NCI-H524 treated with DMSO at 0.1 percent for 48 hours (cell line): ENCODE data around the gene LRFN2.

Experiments used
- DNase-seq: peaks from one replicate; lab custom pipeline; 2025; lab: John Stamatoyannopoulos, UW

The LRFN2 gene

DNA sequence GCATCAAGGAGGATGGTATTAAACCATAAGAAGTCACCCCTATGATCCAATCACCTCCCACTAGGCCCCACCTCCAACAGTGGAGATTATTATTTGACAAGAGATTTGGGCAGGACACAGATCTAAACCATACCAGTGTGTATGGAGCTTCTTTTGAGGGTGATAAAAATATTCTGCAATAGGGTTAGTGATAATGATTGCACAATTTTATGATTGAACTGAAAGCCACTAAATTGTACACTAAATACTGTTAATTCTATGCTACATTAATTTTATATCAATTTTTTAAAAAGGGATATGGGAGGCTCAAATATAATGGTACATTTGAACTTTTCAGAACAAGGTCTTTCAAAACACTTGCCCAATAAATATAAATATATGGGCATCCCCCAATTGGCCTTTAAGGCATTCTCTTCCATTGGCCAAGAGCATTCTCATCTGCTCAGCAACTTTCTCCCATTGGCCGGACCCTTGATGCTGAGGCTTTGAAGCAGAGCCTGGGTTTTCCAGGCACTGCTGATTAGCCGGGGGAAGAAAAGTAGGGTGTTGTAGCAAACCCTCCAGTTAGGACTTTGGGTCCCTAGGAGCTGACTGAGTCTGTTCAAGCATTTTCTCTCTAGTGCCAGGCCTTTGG, 209.9 kb downstream of the LRFN2 start:
- DNase-seq: no peak

DNA sequence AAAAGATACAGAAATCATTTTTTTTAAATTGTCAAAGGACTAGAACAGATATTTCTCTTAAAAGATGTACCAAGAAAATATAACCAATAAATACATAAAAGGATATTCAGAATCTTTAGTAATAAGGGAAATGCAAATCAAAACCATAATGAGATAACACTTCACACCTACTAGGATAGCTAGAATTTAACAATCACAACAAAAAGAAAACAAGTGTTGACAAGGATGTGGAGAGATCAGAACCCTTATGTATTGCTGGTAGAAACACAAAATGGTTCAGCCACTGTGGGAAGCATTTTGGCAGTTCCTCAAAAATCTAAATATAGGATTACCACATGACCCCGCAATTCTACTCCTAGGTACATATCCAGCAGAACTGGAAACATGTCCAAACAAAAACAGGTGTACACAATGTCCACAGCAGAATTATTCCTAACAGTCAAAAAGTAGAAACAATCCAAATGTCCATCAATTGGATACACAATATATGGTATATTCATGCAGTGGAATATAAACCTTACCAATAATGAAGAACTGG, 211.0 kb downstream of the LRFN2 start:
- DNase-seq: no peak

DNA sequence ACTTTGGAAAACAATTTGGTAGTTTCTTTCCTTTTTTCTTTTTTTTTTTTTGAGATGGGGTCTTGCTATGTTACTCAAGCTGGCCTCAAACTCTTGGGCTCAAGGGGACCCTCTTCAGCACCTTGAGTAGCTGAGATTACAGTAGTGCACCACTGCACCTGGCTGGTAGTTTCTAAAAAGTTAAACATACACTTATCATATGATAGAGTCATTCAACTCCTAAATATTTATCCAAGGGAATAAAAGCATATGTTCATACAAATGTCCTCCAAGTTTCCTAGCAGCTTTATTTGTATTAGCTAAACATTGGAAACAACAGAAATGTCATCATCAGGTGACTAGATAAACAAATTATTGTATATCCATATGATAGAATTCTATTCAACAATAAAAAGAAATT, 213.9 kb downstream of the LRFN2 start:
- DNase-seq: no peak

DNA sequence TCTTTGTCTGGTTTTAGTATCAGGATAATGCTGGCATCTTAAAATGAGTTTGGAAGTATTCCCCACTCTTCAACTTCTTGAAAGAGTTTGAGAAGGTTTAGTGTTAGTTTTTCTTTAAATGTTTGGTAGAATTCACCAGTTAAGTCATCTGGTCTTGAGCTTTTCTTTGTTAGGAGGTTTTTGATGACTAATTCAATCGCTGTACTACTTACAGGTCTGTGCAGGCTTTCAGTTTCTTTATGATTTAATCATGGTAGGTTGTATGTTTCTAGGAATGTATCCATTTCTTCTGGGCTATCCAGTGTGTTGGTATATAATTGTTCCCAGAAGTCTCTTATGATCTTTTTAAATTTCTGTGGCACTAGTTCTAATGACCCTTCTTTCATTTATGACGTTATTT, 215.5 kb downstream of the LRFN2 start:
- no peak for DNase-seq

DNA sequence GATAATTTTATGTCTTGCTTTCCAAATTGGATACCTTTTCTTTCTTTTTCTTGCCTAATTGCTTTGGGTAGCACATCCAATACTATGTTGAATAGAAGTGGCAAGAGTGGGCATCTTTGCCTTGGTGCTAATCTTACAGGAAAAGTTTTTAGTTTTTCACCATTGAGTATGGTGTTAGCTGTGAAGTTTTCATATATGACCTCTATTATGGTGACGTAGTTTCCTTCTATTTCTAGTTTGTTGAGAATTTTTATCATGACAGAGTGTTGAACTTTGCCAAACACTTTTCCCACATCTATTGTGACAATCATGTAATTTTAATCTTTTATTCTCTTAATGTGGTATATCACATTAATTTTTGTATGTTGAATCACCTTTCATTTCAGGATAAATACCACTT, 216.1 kb downstream of the LRFN2 start:
- no peak for DNase-seq

DNA sequence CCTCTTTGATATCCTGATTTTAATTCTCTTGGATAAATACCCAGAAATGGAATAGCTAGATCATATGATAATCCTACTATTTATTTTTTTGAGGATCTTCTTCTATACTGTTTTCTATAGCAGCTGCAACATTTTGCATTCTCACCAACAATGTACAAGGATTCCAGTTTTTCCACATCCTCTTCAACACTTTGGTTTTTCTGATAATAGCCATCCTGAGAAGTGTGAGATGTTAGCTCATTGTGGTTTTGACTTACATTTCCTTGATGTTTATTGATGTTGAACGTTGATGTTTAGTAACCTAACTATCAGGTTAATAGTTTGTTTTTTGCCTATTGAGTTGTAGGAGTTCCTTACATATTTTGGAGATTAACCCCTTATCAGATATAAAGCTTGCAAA, 217.3 kb downstream of the LRFN2 start:
- DNase-seq: no peak

DNA sequence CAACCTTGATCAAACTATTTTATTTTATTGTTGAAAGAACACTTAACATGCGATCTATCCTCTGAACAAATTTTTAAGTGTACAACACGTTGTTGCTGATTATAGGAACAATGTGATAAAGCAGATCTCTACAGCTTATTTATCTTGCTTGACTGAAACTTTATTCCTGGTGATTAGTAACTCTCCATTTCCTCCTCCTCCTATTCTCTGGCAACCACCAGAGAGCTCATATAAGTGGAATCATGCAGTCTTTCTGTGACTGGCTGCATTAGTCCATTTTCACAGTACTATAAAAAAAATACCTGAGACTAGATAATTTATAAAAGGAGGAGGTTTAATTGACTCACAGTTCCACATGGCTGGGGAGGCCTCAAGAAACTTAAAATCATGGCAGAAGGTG, 218.1 kb downstream of the LRFN2 start:
- DNase-seq: no peak

DNA sequence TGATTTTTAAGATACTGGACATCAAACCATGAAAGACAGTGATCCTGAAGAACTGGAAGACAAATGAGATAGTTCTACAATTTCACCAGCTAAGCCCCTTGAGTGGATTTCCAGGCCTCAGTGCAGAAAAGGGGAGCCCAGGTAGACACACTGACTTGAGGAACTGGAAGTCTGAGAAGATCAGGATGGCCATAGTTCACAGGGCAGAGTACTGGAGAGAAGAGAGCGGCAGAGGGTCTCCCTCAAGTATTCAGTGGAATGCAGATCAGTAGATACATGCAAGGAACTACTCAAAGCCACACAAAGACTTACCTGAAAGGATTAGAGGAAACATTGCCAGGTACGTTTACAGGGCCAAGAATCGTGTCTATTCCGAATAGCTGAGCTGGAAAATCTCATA, 224.3 kb downstream of the LRFN2 start:
- DNase-seq: no peak

DNA sequence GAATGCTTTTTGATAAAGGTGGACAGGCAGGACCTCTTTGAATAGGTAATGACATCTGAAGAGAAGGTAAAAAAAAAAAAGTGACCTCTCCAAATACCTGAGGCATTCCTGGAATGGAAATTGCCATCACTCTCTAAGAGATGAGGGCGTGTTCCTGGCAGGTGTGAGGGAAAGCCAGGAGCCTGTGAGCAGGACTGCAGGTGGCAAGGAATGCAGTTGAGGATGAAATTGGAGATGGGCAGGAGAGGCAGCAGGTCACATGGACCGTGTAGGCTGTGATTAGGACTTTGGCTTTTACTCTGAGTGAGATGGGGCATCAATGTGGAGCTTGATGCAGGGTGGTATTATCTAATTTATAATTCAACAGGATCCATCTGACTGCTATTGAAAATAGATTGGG, 227.4 kb downstream of the LRFN2 start:
- no peak for DNase-seq

DNA sequence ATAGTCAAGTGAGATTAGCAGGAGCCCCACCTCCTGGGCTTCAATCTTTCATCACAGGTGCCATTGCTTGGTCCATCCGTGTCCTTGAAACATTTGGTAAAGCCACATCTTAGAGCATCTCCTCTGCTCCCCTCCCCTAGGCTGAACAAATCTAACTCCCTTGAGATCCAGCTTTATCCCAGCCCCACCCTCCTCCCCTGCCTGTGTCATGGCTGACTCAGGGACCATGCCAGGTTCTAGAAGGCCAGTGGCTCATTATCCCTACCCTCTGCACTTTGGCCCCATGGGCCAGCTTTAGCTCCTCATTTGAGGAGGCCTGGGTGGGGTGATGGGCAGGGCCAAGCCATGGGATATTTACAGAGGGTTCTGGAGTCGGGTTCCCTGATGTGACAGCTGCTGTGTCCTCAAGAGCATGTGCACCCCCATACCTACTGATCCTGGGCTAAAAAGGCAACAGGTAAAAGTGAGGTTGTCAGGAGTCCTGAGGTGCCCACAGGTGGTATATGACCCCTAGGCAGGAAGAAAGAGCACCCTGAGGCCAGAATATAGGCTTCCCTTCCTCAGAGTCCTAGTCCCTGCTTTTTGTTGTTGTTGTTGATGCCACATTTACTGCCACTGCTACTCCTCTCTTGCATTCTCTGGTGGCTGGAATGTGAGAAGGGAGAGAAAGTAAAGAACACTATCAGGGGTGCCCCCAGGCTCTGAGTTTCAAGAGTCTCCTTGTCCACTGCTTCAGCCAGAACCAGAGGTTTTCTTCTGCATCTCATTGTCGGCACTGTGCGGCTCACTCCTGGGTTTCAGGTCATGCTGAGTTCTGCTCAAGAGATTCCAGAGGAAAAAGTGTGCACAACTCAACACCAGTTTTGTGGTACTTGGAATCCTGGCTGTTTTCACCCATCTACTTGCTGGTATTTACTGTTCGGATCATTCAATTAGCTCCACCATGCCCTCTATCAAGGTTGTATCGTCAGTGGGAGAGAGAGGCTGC, 228.4 kb downstream of the LRFN2 start:
- DNase-seq: no peak

DNA sequence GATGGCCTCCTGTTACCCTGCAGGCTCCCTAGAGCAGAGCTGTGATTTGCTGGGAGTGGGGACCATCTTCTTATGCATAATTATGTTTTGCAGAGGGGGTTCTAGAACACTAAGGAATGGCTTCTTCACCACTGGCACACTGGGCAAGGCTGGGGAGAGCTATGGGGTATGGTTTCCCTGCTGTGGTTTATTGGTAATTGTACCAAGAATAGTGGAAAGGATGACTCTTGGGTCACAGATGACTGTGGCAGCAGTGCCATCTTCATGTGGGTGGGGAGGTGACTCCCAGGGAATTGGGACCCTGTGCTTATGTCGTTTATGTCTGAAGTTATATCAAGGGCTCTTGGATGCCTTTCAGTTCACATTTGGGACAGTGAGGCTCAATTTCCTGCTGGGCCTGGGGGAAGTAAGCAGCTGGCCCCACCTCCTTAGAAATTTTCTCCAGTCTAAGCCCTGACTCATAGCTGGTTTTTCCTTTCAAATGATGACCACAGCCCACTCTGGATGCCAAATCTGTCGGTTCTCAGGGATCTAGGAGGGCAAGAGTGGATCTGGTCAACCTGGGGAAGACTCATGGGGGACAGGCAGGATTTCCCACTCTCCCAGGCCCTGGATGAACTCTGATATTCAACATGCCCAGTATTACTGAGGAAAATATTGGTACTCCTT, 230.8 kb downstream of the LRFN2 start:
- no peak for DNase-seq

DNA sequence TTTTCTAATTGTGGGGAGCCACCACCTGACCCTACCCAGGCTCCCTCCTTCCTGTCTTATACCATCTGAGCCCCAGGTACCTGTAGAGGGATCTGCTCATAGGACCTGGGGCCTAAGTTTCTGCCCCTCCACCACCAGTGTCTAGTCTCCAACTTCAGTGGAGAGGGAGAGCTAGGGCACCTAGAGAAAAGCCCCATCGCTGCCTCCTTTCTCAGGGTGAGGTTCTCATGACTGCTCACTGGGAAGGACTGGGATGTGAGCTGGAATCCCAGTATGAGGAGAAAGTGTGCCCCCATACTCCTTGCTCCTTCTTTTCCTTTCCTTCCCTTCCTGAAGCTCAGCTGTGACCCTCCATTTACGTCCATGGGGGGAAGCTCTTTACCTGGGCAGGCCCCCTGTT, 231.6 kb downstream of the LRFN2 start:
- no peak for DNase-seq

DNA sequence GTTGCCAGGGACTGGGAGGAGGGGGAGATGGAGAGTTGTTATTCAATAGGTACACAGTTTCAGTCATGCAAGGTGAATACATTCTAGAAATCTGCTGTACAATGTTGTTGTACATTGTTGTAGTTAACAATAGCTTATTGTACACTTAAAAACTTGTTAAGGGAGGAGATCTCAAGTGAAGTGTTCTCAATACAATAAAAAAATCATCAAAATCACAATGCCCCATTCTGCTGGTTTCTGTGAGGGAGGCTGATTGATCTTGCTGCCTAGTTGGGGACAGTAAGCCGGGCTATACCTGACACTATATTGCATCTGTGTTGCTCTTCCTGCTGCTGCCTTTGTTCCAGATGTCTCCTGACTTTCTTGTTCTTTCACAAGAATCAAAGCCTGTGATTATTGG, 232.1 kb downstream of the LRFN2 start:
- DNase-seq: no peak

DNA sequence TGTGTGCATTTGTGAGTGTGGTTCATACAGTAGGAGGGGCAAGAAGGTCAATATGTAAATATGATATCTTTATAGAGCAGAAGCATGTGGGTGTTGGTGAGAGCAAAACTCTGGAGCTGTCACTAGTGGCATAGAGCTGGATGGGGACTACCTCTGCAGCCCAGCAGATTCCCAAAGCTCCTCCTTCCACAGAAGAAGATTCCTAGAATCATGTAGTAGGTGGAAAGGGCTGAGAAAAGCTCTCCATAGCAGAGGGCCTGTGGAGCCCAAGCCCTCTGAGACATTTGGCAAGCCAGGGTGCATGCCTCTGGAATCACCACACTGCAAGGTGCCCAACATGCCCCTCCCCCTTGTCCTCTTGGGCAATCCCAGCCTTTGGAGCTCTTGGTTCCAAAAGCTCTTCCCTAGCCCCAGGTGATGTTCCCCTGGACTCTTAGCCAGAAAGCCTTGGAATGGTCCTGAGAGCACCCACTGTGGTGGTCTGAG, 233.2 kb downstream of the LRFN2 start:
- DNase-seq: no peak

DNA sequence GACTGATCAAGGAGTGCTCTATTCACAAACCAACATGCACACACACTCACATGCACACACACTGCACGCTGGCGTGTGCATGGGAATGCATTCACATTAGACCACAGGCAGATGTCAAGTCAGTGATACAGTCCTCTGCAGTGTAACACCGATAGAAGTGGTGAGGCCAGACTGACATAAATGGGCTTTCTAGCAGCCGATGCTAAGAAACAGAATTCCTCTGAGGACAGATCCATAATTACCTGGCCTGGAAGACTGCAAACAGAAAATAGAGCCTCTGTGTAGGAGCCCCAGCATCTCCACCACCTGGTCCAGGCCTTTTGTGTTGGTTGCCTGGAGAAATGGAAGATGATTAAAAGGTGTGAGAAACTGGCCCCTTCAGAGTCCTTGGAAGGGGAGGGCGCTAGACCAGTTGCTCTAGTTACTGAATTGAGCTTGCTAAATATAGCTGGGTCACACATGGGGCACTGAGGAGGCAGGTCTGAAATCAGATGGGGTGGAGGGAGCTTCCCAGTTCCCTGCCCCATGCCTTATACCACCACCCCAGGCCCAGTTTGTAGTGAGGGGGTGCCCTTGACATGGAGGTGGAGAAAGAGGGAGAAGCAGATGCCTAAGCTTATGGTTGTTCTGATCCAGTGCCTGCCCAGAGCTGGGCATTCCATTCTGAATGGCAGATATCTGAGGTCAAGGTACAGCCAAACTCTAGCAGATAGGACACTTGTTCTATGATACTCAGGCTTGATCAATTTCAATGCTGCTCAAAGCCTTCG, 233.8 kb downstream of the LRFN2 start:
- DNase-seq: no peak

DNA sequence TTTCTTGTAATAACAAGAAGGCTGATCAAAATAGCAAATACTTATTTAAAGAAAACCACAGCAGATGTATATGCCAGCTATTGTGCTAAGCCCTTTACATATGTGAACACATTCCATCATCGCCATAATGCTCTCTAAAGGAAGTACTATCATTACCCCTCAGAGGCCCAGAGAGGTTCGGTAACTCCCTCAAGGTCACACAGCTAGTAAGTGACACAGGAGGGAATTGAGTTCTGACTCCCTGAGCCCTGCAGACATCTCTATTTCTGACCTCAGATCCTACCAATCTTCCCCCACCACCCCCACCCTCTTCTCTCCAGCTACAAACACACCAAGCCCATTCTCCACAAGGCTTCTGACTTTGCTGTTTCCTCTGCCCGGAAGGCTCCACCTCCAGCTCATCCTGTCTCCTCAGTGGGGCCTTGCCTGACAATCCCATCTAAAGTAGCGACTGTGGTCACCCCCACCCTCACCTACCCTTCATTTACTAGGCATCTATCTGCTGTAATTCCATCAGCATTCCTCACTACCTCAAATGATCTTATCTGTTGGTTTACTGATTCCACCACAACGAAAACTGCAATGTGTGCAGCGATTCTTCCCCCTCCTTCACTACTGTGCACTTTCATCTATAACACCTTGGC, 234.5 kb downstream of the LRFN2 start:
- DNase-seq: no peak

DNA sequence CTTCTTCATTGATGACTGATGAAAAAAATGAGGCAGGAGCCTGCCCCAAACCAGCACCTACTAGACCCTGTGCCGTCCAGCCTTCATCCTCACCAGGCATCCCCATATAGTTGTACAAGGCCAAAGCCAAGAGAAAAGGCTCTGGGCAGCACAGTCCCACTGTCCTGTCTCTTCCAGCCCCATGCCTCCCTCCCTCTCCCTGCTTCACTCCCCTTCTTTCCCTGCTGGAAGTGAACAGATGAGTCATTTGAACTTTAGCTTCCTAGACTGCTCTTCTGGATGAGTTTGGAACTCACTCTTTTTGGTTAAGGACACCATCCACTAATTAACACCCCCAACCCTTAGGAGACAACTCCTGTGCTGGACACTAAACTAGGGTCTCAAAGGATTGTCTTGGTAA, 235.2 kb downstream of the LRFN2 start:
- no peak for DNase-seq

DNA sequence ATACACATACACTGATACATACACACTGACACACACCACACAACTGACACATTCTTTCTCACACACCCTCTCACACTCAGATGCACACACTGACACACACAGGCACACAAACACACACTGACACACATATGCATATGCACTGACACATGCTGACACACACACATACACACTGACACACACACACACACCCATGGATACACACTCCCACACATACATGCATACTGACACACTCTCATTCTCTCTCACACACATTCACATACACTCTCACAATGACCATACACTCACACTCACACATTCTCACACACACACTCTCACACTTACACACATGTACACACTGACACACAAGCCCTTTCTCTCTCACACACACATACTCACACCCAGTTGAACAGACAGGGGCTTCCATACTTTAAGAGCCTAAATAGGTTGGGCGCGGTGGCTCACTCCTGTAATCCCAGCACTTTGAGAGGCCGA, 236.4 kb downstream of the LRFN2 start:
- DNase-seq: no peak

DNA sequence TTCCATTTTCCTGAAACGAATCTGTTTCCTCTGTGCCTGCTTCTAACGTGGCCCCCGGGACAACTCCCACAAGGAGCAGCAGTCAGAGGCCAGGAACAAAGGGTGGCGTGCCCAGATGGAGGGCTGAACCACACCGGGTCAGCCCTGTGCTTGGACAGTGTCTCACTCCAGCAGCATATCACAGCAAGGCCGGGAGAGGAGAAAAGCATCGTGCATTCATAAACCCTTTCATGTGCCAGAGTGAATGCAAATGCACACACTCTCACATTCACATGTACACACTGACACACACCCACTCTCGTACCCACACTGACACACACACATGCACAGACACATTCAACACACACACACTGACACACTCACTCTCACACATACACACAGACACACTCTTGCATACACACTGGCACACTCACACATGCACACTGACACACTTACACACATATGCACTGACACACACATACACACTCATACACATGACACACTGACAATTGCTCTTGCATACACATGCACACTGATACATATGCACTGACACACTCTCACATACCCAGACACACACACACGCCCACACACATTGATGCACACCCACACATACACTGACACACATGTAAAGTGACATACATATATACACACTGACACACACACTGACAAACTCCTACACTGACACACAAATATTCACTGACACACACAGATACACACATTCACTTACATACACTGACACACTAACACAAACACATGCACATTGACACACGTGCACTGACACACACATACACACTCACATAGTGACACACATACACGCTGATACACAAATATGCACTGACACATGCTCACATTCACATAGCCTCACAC, 237.0 kb downstream of the LRFN2 start:
- no peak for DNase-seq
